ENCODE results near the gene S100A1.
A peak's percentile ranks its signal among the peaks of the same experiment; 100 is the strongest.

DNA sequence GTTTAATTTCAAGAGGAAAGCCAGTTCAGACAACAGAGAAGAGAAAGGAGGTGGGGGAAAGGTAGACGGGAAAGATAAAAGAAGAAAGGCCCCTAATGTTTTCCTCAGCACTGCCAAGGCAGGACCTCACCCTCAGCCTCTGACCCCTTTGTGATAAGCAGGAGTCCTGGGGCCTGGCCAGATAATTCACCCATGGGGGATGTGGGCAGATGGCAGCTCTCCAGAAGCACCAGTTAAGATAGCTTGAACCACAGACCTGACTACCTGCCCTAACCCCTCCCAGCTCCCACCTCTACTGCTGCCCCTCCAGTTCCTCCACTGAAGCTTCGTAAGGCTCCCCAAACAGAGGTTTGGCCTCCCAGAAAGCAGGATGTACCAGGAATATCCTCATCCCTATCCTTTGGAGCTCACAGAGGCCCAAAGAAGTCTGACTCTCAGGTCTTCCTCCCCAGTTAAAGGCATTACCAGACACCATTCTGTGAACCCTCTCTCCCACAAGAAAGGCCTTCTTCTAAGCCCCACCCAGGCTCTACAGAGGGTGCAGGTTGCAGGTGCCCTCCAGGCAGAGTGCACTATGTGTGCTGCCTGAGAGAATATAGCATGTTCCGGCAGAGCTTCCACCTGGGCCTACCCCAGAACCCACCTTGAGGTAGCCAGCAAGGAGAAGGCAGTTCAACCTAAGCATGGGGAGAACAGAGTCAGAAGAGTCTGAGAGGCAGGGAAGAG is 21.1 kb downstream of the S100A1 start:
- TF ChIP-seq TAF1 (IDR thresholded peaks at IDR 0.05; ENCODE audit: low read depth, low read length) (no peak), POLR2AphosphoS5 (IDR thresholded peaks at IDR 0.05; ENCODE audit: low read depth, low read length) (peak; percentile 53; the same call in 1 of the 2 replicates)
